Stimulated activated naive CD8-positive, alpha-beta T cell treated with anti-CD3 and anti-CD28 coated beads, Interleukin-15, Interleukin-2, amounts not matched to agents 100 ng/mL and 50 ng/mL, for 24 hours (primary cell): Measurements from ENCODE around the gene CAB39.
A peak's percentile ranks its signal among the peaks of the same experiment; 100 is the strongest.
"Not testable (repeated sequence)": the region's sequence is repeated elsewhere in the genome, so short reads cannot be mapped to it uniquely, and the experiment has no call there.

Source experiments
- H3K27ac Mint-ChIP-seq: one replicate; pipeline ENCODE4 v1.8.0; 2021; ENCODE audit warnings: mild to moderate bottlenecking, mixed read lengths
- H3K27me3 Mint-ChIP-seq: one replicate; pipeline ENCODE4 v1.8.0; 2021; ENCODE audit warnings: mixed read lengths
- H3K36me3 Mint-ChIP-seq: one replicate; pipeline ENCODE4 v1.8.0; 2021; ENCODE audit warnings: low read depth, mixed read lengths
- H3K4me1 Mint-ChIP-seq: one replicate; pipeline ENCODE4 v1.8.0; 2021; ENCODE audit warnings: low read depth, mixed read lengths
- H3K4me3 Mint-ChIP-seq: one replicate; pipeline ENCODE4 v1.8.0; 2021; ENCODE audit warnings: mild to moderate bottlenecking, mixed read lengths
- H3K9me3 Mint-ChIP-seq: one replicate; pipeline ENCODE4 v1.8.0; 2021; ENCODE audit warnings: mixed read lengths

CAB39 gene

GRCh38 chr2:230717600-230717999 lies 5.0 kb downstream of the CAB39 start:
- H3K27me3 Mint-ChIP-seq, result no peaks in the 10 kb centered on the region
- peaks cover 42% of the 10 kb centered on the region for H3K36me3 Mint-ChIP-seq
- H3K27ac Mint-ChIP-seq, result peak overlapping the region; percentile 51
- peaks cover 81% of the 10 kb centered on the region for H3K4me1 Mint-ChIP-seq
- peak overlapping the region; percentile 16 for H3K4me3 Mint-ChIP-seq
- no peaks in the 10 kb centered on the region for H3K9me3 Mint-ChIP-seq

- H3K9me3 Mint-ChIP-seq, result no peaks in the 10 kb centered on the region
- H3K27me3 Mint-ChIP-seq, result no peaks in the 10 kb centered on the region
- peaks cover 94% of the 10 kb centered on the region for H3K4me1 Mint-ChIP-seq
- no peak overlapping the region for H3K4me3 Mint-ChIP-seq
- H3K27ac Mint-ChIP-seq, result peak overlapping the region; percentile 28
- H3K36me3 Mint-ChIP-seq, result peaks cover 48% of the 10 kb centered on the region
Measured at GRCh38 chr2:230719340-230719739, 6.7 kb downstream of the CAB39 start.

- H3K4me3 Mint-ChIP-seq, result peak overlapping the region; percentile 58
- peaks cover 91% of the 10 kb centered on the region for H3K4me1 Mint-ChIP-seq
- peak overlapping the region; percentile 66 for H3K27ac Mint-ChIP-seq
- H3K36me3 Mint-ChIP-seq, result peaks cover 52% of the 10 kb centered on the region
- no peaks in the 10 kb centered on the region for H3K9me3 Mint-ChIP-seq
- H3K27me3 Mint-ChIP-seq, result no peaks in the 10 kb centered on the region
Measured at GRCh38 chr2:230721712-230722111, 9.1 kb downstream of the CAB39 start.

GRCh38 chr2:230722207-230722885 lies 9.7 kb downstream of the CAB39 start:
- H3K4me1 Mint-ChIP-seq, result peaks cover 88% of the 10 kb centered on the region
- peaks cover 50% of the 10 kb centered on the region for H3K36me3 Mint-ChIP-seq
- H3K4me3 Mint-ChIP-seq, result peak overlapping the region; percentile 72
- H3K27me3 Mint-ChIP-seq, result no peaks in the 10 kb centered on the region
- peak overlapping the region; percentile 77 for H3K27ac Mint-ChIP-seq
- H3K9me3 Mint-ChIP-seq, result no peaks in the 10 kb centered on the region

GRCh38 chr2:230723363-230723762 lies 10.7 kb downstream of the CAB39 start:
- H3K27me3 Mint-ChIP-seq, result no peaks in the 10 kb centered on the region
- peak overlapping the region; percentile 54 for H3K4me3 Mint-ChIP-seq
- H3K9me3 Mint-ChIP-seq, result no peaks in the 10 kb centered on the region
- peaks cover 77% of the 10 kb centered on the region for H3K4me1 Mint-ChIP-seq
- peaks cover 50% of the 10 kb centered on the region for H3K36me3 Mint-ChIP-seq
- peak overlapping the region; percentile 72 for H3K27ac Mint-ChIP-seq

- H3K36me3 Mint-ChIP-seq, result peaks cover 54% of the 10 kb centered on the region
- H3K9me3 Mint-ChIP-seq, H3K27me3 Mint-ChIP-seq, H3K4me3 Mint-ChIP-seq, H3K27ac Mint-ChIP-seq: not testable (repeated sequence)
- peaks cover 74% of the 10 kb centered on the region for H3K4me1 Mint-ChIP-seq
Measured at GRCh38 chr2:230724957-230725356, 12.3 kb downstream of the CAB39 start.

- H3K27me3 Mint-ChIP-seq, result no peaks in the 10 kb centered on the region
- H3K4me1 Mint-ChIP-seq, result peaks cover 71% of the 10 kb centered on the region
- H3K9me3 Mint-ChIP-seq, result no peaks in the 10 kb centered on the region
- H3K4me3 Mint-ChIP-seq, result no peak overlapping the region
- H3K27ac Mint-ChIP-seq, result no peak overlapping the region
- H3K36me3 Mint-ChIP-seq, result peaks cover 32% of the 10 kb centered on the region
Measured at GRCh38 chr2:230731512-230731911, 18.9 kb downstream of the CAB39 start.

GRCh38 chr2:230732914-230733401 lies 20.3 kb downstream of the CAB39 start:
- Mint-ChIP-seq H3K4me3 (no peak overlapping the region), H3K27ac (no peak overlapping the region), H3K36me3 (peaks cover 33% of the 10 kb centered on the region), H3K9me3 (no peaks in the 10 kb centered on the region), H3K27me3 (no peaks in the 10 kb centered on the region), H3K4me1 (peaks cover 80% of the 10 kb centered on the region)

- Mint-ChIP-seq H3K36me3 (peaks cover 31% of the 10 kb centered on the region), H3K27me3 (no peaks in the 10 kb centered on the region), H3K4me3 (no peak overlapping the region), H3K9me3 (no peaks in the 10 kb centered on the region), H3K27ac (peak overlapping the region; percentile 10), H3K4me1 (peaks cover 85% of the 10 kb centered on the region)
Measured at GRCh38 chr2:230734247-230735175, 21.9 kb downstream of the CAB39 start.

GRCh38 chr2:230735884-230736283 lies 23.2 kb downstream of the CAB39 start:
- peaks cover 82% of the 10 kb centered on the region for H3K4me1 Mint-ChIP-seq
- no peaks in the 10 kb centered on the region for H3K27me3 Mint-ChIP-seq
- peaks cover 34% of the 10 kb centered on the region for H3K36me3 Mint-ChIP-seq
- H3K9me3 Mint-ChIP-seq, result no peaks in the 10 kb centered on the region
- H3K4me3 Mint-ChIP-seq, result no peak overlapping the region
- peak overlapping the region; percentile 53 for H3K27ac Mint-ChIP-seq

GRCh38 chr2:230737300-230737699 lies 24.7 kb downstream of the CAB39 start:
- no peaks in the 10 kb centered on the region for H3K27me3 Mint-ChIP-seq
- H3K36me3 Mint-ChIP-seq, result peaks cover 39% of the 10 kb centered on the region
- H3K27ac Mint-ChIP-seq, result peak overlapping the region; percentile 69
- peaks cover 70% of the 10 kb centered on the region for H3K4me1 Mint-ChIP-seq
- H3K9me3 Mint-ChIP-seq, result no peaks in the 10 kb centered on the region
- no peak overlapping the region for H3K4me3 Mint-ChIP-seq

- Mint-ChIP-seq H3K4me3 (peak overlapping the region; percentile 15), H3K4me1 (peaks cover 70% of the 10 kb centered on the region), H3K27ac (peak overlapping the region; percentile 69), H3K27me3 (no peaks in the 10 kb centered on the region), H3K9me3 (no peaks in the 10 kb centered on the region), H3K36me3 (peaks cover 44% of the 10 kb centered on the region)
Measured at GRCh38 chr2:230737791-230738226, 25.2 kb downstream of the CAB39 start.

- peak overlapping the region; percentile 69 for H3K27ac Mint-ChIP-seq
- H3K4me3 Mint-ChIP-seq, result no peak overlapping the region
- H3K4me1 Mint-ChIP-seq, result peaks cover 69% of the 10 kb centered on the region
- no peaks in the 10 kb centered on the region for H3K9me3 Mint-ChIP-seq
- no peaks in the 10 kb centered on the region for H3K27me3 Mint-ChIP-seq
- peaks cover 50% of the 10 kb centered on the region for H3K36me3 Mint-ChIP-seq
Measured at GRCh38 chr2:230738391-230738811, 25.8 kb downstream of the CAB39 start.

GRCh38 chr2:230738924-230739323 lies 26.3 kb downstream of the CAB39 start:
- peaks cover 49% of the 10 kb centered on the region for H3K36me3 Mint-ChIP-seq

GRCh38 chr2:230739961-230740360 lies 27.3 kb downstream of the CAB39 start:
- H3K36me3 Mint-ChIP-seq, result peaks cover 46% of the 10 kb centered on the region
- H3K27me3 Mint-ChIP-seq, result no peaks in the 10 kb centered on the region
- H3K4me1 Mint-ChIP-seq, result peaks cover 58% of the 10 kb centered on the region
- no peak overlapping the region for H3K4me3 Mint-ChIP-seq
- H3K27ac Mint-ChIP-seq, result no peak overlapping the region
- no peaks in the 10 kb centered on the region for H3K9me3 Mint-ChIP-seq

More at GRCh38 chr2:230738924-230739323, 26.3 kb downstream of the CAB39 start:
- Mint-ChIP-seq H3K27ac (no peak overlapping the region), H3K4me3 (no peak overlapping the region), H3K9me3 (no peaks in the 10 kb centered on the region), H3K27me3 (no peaks in the 10 kb centered on the region), H3K4me1 (peaks cover 64% of the 10 kb centered on the region)
